Measurements from ENCODE around the gene TCF4. TPM values are rescaled to one million over a fixed set of nuclear protein-coding genes. Genes with fewer than 3 reads are reported as not detected.

The TCF4 gene
- polyA plus RNA-seq, 1 donor (not counting 4 experiments of a cell fraction or from before 2014, with no cell fraction given), result 9.7 TPM

DNA sequence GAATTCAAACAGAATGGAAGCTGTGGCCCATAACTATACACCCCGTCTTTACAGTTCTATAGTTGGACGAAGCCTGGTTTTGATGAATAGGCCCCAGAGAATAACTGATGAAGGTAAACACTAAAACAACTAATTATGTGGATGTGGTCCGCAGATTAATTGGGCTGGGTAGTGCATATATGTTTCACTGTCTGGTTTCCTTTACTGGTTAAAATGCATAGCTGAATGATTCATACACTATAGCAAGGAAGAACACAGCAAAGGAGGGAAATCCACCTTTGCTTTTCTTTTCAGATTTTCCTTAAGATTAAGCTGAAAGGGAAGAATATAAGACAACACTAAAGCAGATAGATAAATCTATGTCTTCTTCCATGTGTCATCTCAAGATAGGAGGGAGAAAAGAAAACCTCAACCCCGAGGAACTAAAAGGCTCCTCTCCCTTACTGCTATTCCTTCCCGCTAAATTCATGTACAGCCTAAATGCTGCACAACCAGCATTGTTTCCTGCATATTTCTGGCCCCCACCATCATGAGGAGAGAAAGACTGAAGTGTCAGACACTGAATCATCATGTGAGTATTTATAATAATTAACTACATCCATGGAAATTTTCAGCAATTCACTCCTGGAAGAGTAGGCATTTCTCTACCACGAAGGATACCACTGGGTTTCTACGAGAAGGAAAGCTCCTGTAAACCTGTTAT, 331.6 kb downstream of the TCF4 start:
- no peak overlapping the region for H3K27ac ChIP-seq (ENCODE audit: control insufficient read depth, insufficient read depth, low read length)
- peak; percentile 13 for FAIRE-seq
- H3K36me3 ChIP-seq (ENCODE audit: control insufficient read depth in 2 of 2, extremely low read depth in 1 of 2, insufficient read depth in 2 of 2, low read length in 2 of 2), result peaks cover 0 to 2% of the 10 kb centered on the region in 2 experiments

DNA sequence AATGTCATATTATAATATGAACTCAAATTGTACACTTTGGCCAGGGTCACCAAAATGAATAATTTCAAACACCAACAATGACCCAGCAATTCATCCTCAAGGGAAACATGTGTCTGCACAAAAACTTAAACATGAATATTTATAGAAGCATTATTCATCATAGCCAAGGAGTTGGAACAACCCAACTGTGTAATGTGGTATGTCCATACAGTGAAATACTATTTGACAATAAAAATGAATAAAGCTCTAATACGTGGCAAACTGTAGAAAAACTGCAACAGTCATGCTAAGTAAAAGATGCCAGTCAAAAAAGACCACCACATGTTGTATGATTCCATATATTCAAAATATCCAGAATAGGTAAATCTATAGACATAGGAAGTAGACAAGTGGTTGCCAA, 334.2 kb downstream of the TCF4 start:
- H3K9me1 ChIP-seq (ENCODE audit: control insufficient read depth, extremely low read depth, insufficient read depth, low read length), result no peaks in the 10 kb centered on the region
- no peaks in the 10 kb centered on the region for H4K20me1 ChIP-seq (ENCODE audit: control insufficient read depth, extremely low read depth, insufficient read depth, low read length)
- H3K79me2 ChIP-seq (ENCODE audit: control insufficient read depth, insufficient read depth, low read length), result no peaks in the 10 kb centered on the region
- H3K27me3 ChIP-seq (ENCODE audit: control insufficient read depth, extremely low read depth, insufficient read depth, low read length), result no peaks in the 10 kb centered on the region
- H2AFZ ChIP-seq (ENCODE audit: control insufficient read depth, low read length), result no peak overlapping the region
- no peak overlapping the region for H3K9ac ChIP-seq (ENCODE audit: control insufficient read depth, extremely low read depth, insufficient read depth, low read length)
- FAIRE-seq (no peak), DNase-seq (ENCODE audit: low read depth, low spot score) (no peak)
- dilution Hi-C loops (cut with MboI; ENCODE audit: extremely low pct_ligation_motif_present, low sequenced_read_pairs), result no loop called here
- no peak for TF ChIP-seq EZH2 (IDR thresholded peaks at IDR 0.05; ENCODE audit: low read length)
- peaks cover 0 to under 1% of the 10 kb centered on the region in 2 experiments for H3K36me3 ChIP-seq (ENCODE audit: control insufficient read depth in 2 of 2, extremely low read depth in 1 of 2, insufficient read depth in 2 of 2, low read length in 2 of 2)
- no peaks in the 10 kb centered on the region for H3K9me3 ChIP-seq (ENCODE audit: control insufficient read depth, low read depth, low read length)
- peaks cover 10% of the 10 kb centered on the region for H3K4me1 ChIP-seq (ENCODE audit: control insufficient read depth, extremely low read depth, insufficient read depth, low read length)
- H3K4me3 ChIP-seq (ENCODE audit: control insufficient read depth in 2 of 3, extremely low read depth in 1 of 3, insufficient read depth in 2 of 3, low read depth in 1 of 3, low read length in 3 of 3), result no peak overlapping the region
- no peak overlapping the region for H3K27ac ChIP-seq (ENCODE audit: control insufficient read depth, insufficient read depth, low read length)
- no peak overlapping the region for H3K4me2 ChIP-seq (ENCODE audit: control insufficient read depth, extremely low read depth, insufficient read depth, low read depth, low read length)

More for the DNA sequence above, 331.6 kb downstream of the TCF4 start:
- Histone ChIP-seq H3K27me3 (ENCODE audit: control insufficient read depth, extremely low read depth, insufficient read depth, low read length) (no peaks in the 10 kb centered on the region), H3K9me3 (ENCODE audit: control insufficient read depth, low read depth, low read length) (no peaks in the 10 kb centered on the region), H2AFZ (ENCODE audit: control insufficient read depth, low read length) (peak overlapping the region; percentile 16), H3K79me2 (ENCODE audit: control insufficient read depth, insufficient read depth, low read length) (no peaks in the 10 kb centered on the region), H3K9ac (ENCODE audit: control insufficient read depth, extremely low read depth, insufficient read depth, low read length) (no peak overlapping the region), H3K4me3 (ENCODE audit: control insufficient read depth in 2 of 3, extremely low read depth in 1 of 3, insufficient read depth in 2 of 3, low read depth in 1 of 3, low read length in 3 of 3) (no peak overlapping the region), H3K9me1 (ENCODE audit: control insufficient read depth, extremely low read depth, insufficient read depth, low read length) (no peaks in the 10 kb centered on the region), H3K4me1 (ENCODE audit: control insufficient read depth, extremely low read depth, insufficient read depth, low read length) (peaks cover 10% of the 10 kb centered on the region), H4K20me1 (ENCODE audit: control insufficient read depth, extremely low read depth, insufficient read depth, low read length) (no peaks in the 10 kb centered on the region), H3K4me2 (ENCODE audit: control insufficient read depth, extremely low read depth, insufficient read depth, low read depth, low read length) (peak overlapping the region; percentile 43)
- TF ChIP-seq, protein P1, sequence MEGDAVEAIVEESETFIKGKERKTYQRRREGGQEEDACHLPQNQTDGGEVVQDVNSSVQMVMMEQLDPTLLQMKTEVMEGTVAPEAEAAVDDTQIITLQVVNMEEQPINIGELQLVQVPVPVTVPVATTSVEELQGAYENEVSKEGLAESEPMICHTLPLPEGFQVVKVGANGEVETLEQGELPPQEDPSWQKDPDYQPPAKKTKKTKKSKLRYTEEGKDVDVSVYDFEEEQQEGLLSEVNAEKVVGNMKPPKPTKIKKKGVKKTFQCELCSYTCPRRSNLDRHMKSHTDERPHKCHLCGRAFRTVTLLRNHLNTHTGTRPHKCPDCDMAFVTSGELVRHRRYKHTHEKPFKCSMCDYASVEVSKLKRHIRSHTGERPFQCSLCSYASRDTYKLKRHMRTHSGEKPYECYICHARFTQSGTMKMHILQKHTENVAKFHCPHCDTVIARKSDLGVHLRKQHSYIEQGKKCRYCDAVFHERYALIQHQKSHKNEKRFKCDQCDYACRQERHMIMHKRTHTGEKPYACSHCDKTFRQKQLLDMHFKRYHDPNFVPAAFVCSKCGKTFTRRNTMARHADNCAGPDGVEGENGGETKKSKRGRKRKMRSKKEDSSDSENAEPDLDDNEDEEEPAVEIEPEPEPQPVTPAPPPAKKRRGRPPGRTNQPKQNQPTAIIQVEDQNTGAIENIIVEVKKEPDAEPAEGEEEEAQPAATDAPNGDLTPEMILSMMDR (optimal IDR thresholded peaks at IDR 0.05 in 1 of 3, IDR thresholded peaks at IDR 0.05 in 1 of 3, conservative IDR thresholded peaks at IDR 0.05 in 1 of 3; ENCODE audit: extremely low read depth in 1 of 3, insufficient read depth in 2 of 3, low read length in 3 of 3), result no peak
- no peak for TF ChIP-seq EZH2 (IDR thresholded peaks at IDR 0.05; ENCODE audit: low read length)
- DNase-seq (ENCODE audit: low read depth, low spot score), result no peak
- dilution Hi-C loops (cut with MboI; ENCODE audit: extremely low pct_ligation_motif_present, low sequenced_read_pairs), result no loop called here

Measured in keratinocyte (primary cell).